AG10803 (cell line): ENCODE measurements around the gene LTBP1.

Source experiments
- DNase-seq: peaks from one replicate; pipeline ENCODE4 v3.0.0; 2010; ENCODE audit warnings: low read depth
- H3K4me3 ChIP-seq: 2 replicates; pipeline ENCODE4 v1.5.1; 2011; ENCODE audit warnings: mild to moderate bottlenecking, low read length, control low read depth
- CTCF ChIP-seq: conservative IDR thresholded peaks from 2 replicates; pipeline ENCODE4 v1.5.1; 2011; ENCODE audit warnings: mild to moderate bottlenecking, low read length, control low read depth, inconsistent platforms

The LTBP1 gene

GRCh38 chr2:33442528-33443079, 495.9 kb downstream of the LTBP1 start:
- H3K4me3 ChIP-seq: no peak overlapping the region
- no peak for TF ChIP-seq CTCF
- peak; percentile 73 for DNase-seq

- peak; percentile 73 for DNase-seq
- no peak for TF ChIP-seq CTCF
- H3K4me3 ChIP-seq: no peak overlapping the region
Observed at GRCh38 chr2:33443274-33443829, 496.6 kb downstream of the LTBP1 start.

- no peak for DNase-seq
- no peak for TF ChIP-seq CTCF
Observed at GRCh38 chr2:33444967-33445366, 498.2 kb downstream of the LTBP1 start.

GRCh38 chr2:33448220-33448899, 501.6 kb downstream of the LTBP1 start:
- TF ChIP-seq CTCF: no peak
- H3K4me3 ChIP-seq: no peak overlapping the region
- DNase-seq: peak; percentile 42

More at GRCh38 chr2:33444967-33445366, 498.2 kb downstream of the LTBP1 start:
- no peak overlapping the region for H3K4me3 ChIP-seq
